Liver (tissue), 9 donors: Measurements from ENCODE around the gene C1QL4. TPM values are rescaled to one million over a fixed set of nuclear protein-coding genes. Genes with fewer than 3 reads are reported as not detected.

Experiments
- DNase-seq: peaks from one replicate; pipeline ENCODE4 v3.0.0-alpha.2; 2017; ENCODE audit warnings: low spot score
- H3K27ac ChIP-seq, 2 donors: one replicate each; pipeline ENCODE4 v1.7.0; 2013; ENCODE audit warnings: inconsistent platforms in 2 of 2, low read length in 2 of 2, control low read depth in 1 of 2, low read depth in 1 of 2, mild to moderate bottlenecking in 1 of 2
- H3K27me3 ChIP-seq, 4 donors: one replicate each; pipeline versions ENCODE4 v1.6.1 to v1.7.0; 2013; ENCODE audit warnings: low read length in 3 of 4, inconsistent platforms in 1 of 4, mild to moderate bottlenecking in 1 of 4, moderate library complexity in 1 of 4; ENCODE audit not compliant: control insufficient read depth in 4 of 4, insufficient read depth in 4 of 4
- H3K36me3 ChIP-seq, 4 donors: one replicate each; pipeline versions ENCODE4 v1.6.1 to v1.7.0; 2013; ENCODE audit warnings: low read length in 3 of 4, mild to moderate bottlenecking in 3 of 4, low read depth in 1 of 4, moderate library complexity in 1 of 4; ENCODE audit not compliant: control insufficient read depth in 4 of 4, insufficient read depth in 3 of 4
- H3K4me1 ChIP-seq, 4 donors: one replicate each; pipeline versions ENCODE4 v1.6.1 to v1.7.0; 2013; ENCODE audit warnings: low read length in 3 of 4, mild to moderate bottlenecking in 3 of 4, moderate library complexity in 1 of 4; ENCODE audit not compliant: control insufficient read depth in 4 of 4, insufficient read depth in 4 of 4
- H3K4me3 ChIP-seq, 3 donors: one replicate each; pipeline versions ENCODE4 v1.6.1 to v1.7.0; 2013; ENCODE audit warnings: low read length in 3 of 3, control low read depth in 1 of 3, low read depth in 1 of 3, mild to moderate bottlenecking in 1 of 3
- H3K9ac ChIP-seq, 2 donors: one replicate each; pipeline ENCODE4 v1.7.0; 2013; ENCODE audit warnings: low read length in 2 of 2, mild to moderate bottlenecking in 2 of 2, moderate library complexity in 2 of 2, control low read depth in 1 of 2, low read depth in 1 of 2
- H3K9me3 ChIP-seq, 4 donors: one replicate each; pipeline versions ENCODE4 v1.6.1 to v1.7.0; 2013; ENCODE audit warnings: low read length in 3 of 4; ENCODE audit not compliant: control insufficient read depth in 4 of 4
- EGR1 ChIP-seq, 2 donors: IDR thresholded peaks; 2 replicates each; pipeline ENCODE4 v1.6.1; 2016 to 2018; ENCODE audit warnings: antibody characterized with exemption in 2 of 2, low read depth in 2 of 2
- FOXA1 ChIP-seq: IDR thresholded peaks from 2 replicates; pipeline ENCODE4 v1.6.1; 2016; ENCODE audit warnings: antibody characterized with exemption
- FOXA2 ChIP-seq: IDR thresholded peaks from 2 replicates; pipeline ENCODE4 v1.6.1; 2016; ENCODE audit warnings: antibody characterized with exemption
- GABPA ChIP-seq, 2 donors: IDR thresholded peaks in 1 of 2; conservative IDR thresholded peaks in 1 of 2; 2 replicates each; pipeline ENCODE4 v1.6.1; 2016; ENCODE audit warnings: antibody characterized with exemption in 2 of 2, mild to moderate bottlenecking in 1 of 2, moderate library complexity in 1 of 2
- HNF4A ChIP-seq, 2 donors: conservative IDR thresholded peaks; 2 replicates each; pipeline ENCODE4 v1.6.1; 2016; ENCODE audit warnings: antibody characterized with exemption in 2 of 2, mild to moderate bottlenecking in 2 of 2
- HNF4G ChIP-seq: IDR thresholded peaks from 2 replicates; pipeline ENCODE4 v1.6.1; 2016; ENCODE audit warnings: antibody characterized with exemption
- JUND ChIP-seq, 2 donors: IDR thresholded peaks; 2 replicates each; pipeline ENCODE4 v1.6.1; 2016; ENCODE audit warnings: antibody characterized with exemption in 2 of 2
- NR2F2 ChIP-seq: IDR thresholded peaks from 2 replicates; pipeline ENCODE4 v1.6.1; 2016; ENCODE audit warnings: antibody characterized with exemption
- RAD21 ChIP-seq, 2 donors: IDR thresholded peaks; 2 replicates each; pipeline ENCODE4 v1.6.1; 2016; ENCODE audit warnings: antibody characterized with exemption in 2 of 2, mild to moderate bottlenecking in 2 of 2
- RXRA ChIP-seq, 2 donors: IDR thresholded peaks; 2 replicates each; pipeline ENCODE4 v1.6.1; 2017 to 2018; ENCODE audit warnings: antibody characterized with exemption in 2 of 2, mild to moderate bottlenecking in 1 of 2
- SP1 ChIP-seq: IDR thresholded peaks from 2 replicates; pipeline ENCODE4 v1.6.1; 2018; ENCODE audit warnings: antibody characterized with exemption, mild to moderate bottlenecking
- TAF1 ChIP-seq: conservative IDR thresholded peaks from 2 replicates; pipeline ENCODE4 v1.6.1; 2016; ENCODE audit warnings: antibody characterized with exemption, mild to moderate bottlenecking
- YY1 ChIP-seq: IDR thresholded peaks from 2 replicates; pipeline ENCODE4 v1.6.1; 2016; ENCODE audit warnings: antibody characterized with exemption, mild to moderate bottlenecking
- WGBS: extraction: QIAGEN DNeasy Blood & Tissue Kit; methylation state at CpG from one replicate; pipeline ENCODE4 v1.1.7; 2013; 5-methylcytosine and 5-hydroxymethylcytosine counted together
- polyA plus RNA-seq, 2 donors: library from polyadenylated mRNA; stranded (reverse) in 1 of 2; unstranded in 1 of 2; fragments of 200-250 nt in 1 of 2; fragments of >200 nt in 1 of 2; fragmentation: Nextera tagmentation in 1 of 2; extraction: Ambion mirVana in 1 of 2; gene quantifications; one replicate each; pipeline versions ENCODE4 v1.2.1 to v1.2.3, GENCODE V29; 2013 to 2015
- total RNA-seq, 2 donors: library from RNA; depleted of rRNA; stranded (reverse); fragments of >200 nt; gene quantifications; one replicate each; pipeline ENCODE4 v1.2.3, GENCODE V29; 2014
- TF ChIP-seq, protein P1 (sequence below): IDR thresholded peaks from 2 replicates; pipeline ENCODE4 v1.6.1; 2016; ENCODE audit warnings: antibody characterized with exemption, mild to moderate bottlenecking
- TF ChIP-seq, protein P2 (sequence below): IDR thresholded peaks from 2 replicates; pipeline ENCODE4 v1.6.1; 2016; ENCODE audit warnings: antibody characterized with exemption
- TF ChIP-seq, protein P3 (sequence below): fragments of 150-350 bp; IDR thresholded peaks from 2 replicates; pipeline ENCODE4 v1.5.1; 2017; ENCODE audit warnings: improper control_type of control experiment, low read depth, low read length; ENCODE audit not compliant: missing input control
- TF ChIP-seq, protein P4 (sequence below): IDR thresholded peaks from 2 replicates; pipeline ENCODE4 v1.6.1; 2016; ENCODE audit warnings: antibody characterized with exemption
- TF ChIP-seq, protein P5 (sequence below): IDR thresholded peaks from 2 replicates; pipeline ENCODE4 v1.6.1; 2016; ENCODE audit warnings: antibody characterized with exemption
- donor health status: healthy.
- donor health status: healthy.
- donor health status: healthy.
- donor health status: healthy.
- donor health status: healthy.

The C1QL4 gene
- total and polyA plus RNA-seq, 4 donors: not detected

DNA sequence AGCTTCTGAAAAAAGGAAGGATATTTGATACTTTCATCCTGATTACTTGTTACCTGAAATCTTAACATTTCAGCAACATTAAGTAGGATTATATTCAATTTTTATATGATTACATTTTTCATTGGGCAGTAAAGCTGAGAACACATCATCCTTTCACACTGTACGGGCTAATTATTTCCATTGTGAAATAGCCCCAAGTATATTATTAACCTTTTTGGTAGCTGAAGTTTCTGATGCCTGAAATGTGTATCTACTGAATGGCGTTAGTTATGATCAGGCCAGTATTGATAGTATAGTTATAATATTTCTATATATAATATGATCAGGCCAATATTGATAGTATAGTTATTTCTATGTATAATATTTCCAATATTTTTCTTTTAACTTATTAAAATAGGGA is 40.4 kb upstream of the C1QL4 start:
- Histone ChIP-seq H3K4me1 (no peaks in the 10 kb centered on the region), H3K9ac (no peak overlapping the region), H3K27me3 (no peaks in the 10 kb centered on the region), H3K9me3 (no peaks in the 10 kb centered on the region), H3K27ac (no peak overlapping the region), H3K36me3 (no peaks in the 10 kb centered on the region), H3K4me3 (no peak overlapping the region)
- WGBS: 83% methylated on average over 2 of the region's 2 CpGs
- no peak for DNase-seq
- no peak for TF ChIP-seq EGR1 (IDR thresholded peaks at IDR 0.05; ENCODE audit: low read depth in 2 of 2)
- TF ChIP-seq, protein P1, sequence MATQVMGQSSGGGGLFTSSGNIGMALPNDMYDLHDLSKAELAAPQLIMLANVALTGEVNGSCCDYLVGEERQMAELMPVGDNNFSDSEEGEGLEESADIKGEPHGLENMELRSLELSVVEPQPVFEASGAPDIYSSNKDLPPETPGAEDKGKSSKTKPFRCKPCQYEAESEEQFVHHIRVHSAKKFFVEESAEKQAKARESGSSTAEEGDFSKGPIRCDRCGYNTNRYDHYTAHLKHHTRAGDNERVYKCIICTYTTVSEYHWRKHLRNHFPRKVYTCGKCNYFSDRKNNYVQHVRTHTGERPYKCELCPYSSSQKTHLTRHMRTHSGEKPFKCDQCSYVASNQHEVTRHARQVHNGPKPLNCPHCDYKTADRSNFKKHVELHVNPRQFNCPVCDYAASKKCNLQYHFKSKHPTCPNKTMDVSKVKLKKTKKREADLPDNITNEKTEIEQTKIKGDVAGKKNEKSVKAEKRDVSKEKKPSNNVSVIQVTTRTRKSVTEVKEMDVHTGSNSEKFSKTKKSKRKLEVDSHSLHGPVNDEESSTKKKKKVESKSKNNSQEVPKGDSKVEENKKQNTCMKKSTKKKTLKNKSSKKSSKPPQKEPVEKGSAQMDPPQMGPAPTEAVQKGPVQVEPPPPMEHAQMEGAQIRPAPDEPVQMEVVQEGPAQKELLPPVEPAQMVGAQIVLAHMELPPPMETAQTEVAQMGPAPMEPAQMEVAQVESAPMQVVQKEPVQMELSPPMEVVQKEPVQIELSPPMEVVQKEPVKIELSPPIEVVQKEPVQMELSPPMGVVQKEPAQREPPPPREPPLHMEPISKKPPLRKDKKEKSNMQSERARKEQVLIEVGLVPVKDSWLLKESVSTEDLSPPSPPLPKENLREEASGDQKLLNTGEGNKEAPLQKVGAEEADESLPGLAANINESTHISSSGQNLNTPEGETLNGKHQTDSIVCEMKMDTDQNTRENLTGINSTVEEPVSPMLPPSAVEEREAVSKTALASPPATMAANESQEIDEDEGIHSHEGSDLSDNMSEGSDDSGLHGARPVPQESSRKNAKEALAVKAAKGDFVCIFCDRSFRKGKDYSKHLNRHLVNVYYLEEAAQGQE: no peak
- TF ChIP-seq SP1: no peak
- TF ChIP-seq, protein P2, sequence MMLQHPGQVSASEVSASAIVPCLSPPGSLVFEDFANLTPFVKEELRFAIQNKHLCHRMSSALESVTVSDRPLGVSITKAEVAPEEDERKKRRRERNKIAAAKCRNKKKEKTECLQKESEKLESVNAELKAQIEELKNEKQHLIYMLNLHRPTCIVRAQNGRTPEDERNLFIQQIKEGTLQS: no peak
- TF ChIP-seq GABPA (IDR thresholded peaks at IDR 0.05 in 1 of 2, conservative IDR thresholded peaks at IDR 0.05 in 1 of 2): no peak
- TF ChIP-seq RAD21 (IDR thresholded peaks at IDR 0.05): no peak
- TF ChIP-seq, protein P3, sequence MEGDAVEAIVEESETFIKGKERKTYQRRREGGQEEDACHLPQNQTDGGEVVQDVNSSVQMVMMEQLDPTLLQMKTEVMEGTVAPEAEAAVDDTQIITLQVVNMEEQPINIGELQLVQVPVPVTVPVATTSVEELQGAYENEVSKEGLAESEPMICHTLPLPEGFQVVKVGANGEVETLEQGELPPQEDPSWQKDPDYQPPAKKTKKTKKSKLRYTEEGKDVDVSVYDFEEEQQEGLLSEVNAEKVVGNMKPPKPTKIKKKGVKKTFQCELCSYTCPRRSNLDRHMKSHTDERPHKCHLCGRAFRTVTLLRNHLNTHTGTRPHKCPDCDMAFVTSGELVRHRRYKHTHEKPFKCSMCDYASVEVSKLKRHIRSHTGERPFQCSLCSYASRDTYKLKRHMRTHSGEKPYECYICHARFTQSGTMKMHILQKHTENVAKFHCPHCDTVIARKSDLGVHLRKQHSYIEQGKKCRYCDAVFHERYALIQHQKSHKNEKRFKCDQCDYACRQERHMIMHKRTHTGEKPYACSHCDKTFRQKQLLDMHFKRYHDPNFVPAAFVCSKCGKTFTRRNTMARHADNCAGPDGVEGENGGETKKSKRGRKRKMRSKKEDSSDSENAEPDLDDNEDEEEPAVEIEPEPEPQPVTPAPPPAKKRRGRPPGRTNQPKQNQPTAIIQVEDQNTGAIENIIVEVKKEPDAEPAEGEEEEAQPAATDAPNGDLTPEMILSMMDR: no peak

DNA sequence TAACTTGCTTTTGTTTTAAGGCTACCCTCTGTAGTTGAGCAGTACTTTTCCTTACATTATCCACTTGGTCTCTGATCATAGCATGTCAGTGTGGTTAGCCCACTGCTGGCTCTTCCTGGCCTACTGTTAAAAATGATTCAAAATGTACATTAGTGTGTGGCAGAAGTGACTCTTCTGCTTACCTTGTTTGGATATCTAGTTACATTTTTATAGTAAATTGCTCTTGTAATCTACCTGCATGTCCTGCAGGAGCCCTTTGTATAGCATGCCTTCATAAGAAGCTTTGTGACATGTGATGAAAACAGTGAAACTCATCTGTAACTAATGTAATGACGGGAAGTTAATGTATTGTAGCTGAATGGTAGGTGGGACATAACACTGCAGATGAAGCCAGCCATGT is 38.4 kb upstream of the C1QL4 start:
- no peaks in the 10 kb centered on the region for H3K9me3 ChIP-seq
- H3K36me3 ChIP-seq: no peaks in the 10 kb centered on the region
- H3K27ac ChIP-seq: no peak overlapping the region
- TF ChIP-seq RAD21 (IDR thresholded peaks at IDR 0.05): no peak
- TF ChIP-seq NR2F2: no peak
- no peak for TF ChIP-seq FOXA2
- TF ChIP-seq RXRA (IDR thresholded peaks at IDR 0.05): no peak
- no peak for TF ChIP-seq TAF1
- TF ChIP-seq, protein P4, sequence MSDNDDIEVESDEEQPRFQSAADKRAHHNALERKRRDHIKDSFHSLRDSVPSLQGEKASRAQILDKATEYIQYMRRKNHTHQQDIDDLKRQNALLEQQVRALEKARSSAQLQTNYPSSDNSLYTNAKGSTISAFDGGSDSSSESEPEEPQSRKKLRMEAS: no peak
- TF ChIP-seq FOXA1: no peak
- no peak for TF ChIP-seq YY1
- H3K9ac ChIP-seq: no peak overlapping the region
- no peak for DNase-seq
- no peaks in the 10 kb centered on the region for H3K4me1 ChIP-seq
- no peaks in the 10 kb centered on the region for H3K27me3 ChIP-seq
- no peak overlapping the region for H3K4me3 ChIP-seq
- WGBS: 92% methylated on average over 1 of the region's 1 CpG

DNA sequence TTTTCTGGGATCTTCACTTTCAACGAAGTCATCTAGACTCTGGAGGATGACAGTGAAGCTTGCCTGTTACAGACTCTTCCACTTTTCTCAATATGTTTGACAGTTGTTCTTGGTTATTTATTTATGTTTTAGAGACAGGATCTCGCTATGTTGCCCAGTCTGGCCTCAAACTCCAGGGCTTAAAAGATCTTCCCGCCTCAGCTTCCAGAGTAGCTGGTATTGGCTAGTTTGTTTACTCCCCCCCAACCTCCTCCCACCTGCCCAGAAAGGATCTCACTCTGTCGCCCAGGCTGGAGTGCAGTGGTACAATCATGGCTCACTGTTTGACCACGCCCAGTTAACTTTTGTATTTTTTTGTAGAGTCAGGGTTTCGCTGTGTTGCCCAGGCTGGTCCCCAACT is 33.6 kb upstream of the C1QL4 start:
- no peaks in the 10 kb centered on the region for H3K27me3 ChIP-seq
- H3K9ac ChIP-seq: no peak overlapping the region
- no peak for TF ChIP-seq HNF4G
- TF ChIP-seq RAD21 (IDR thresholded peaks at IDR 0.05): no peak
- TF ChIP-seq, protein P4: no peak
- TF ChIP-seq JUND (IDR thresholded peaks at IDR 0.05): no peak
- no peak for TF ChIP-seq HNF4A (conservative IDR thresholded peaks at IDR 0.05)
- no peak for TF ChIP-seq SP1
- no peak for TF ChIP-seq NR2F2
- TF ChIP-seq, protein P5, sequence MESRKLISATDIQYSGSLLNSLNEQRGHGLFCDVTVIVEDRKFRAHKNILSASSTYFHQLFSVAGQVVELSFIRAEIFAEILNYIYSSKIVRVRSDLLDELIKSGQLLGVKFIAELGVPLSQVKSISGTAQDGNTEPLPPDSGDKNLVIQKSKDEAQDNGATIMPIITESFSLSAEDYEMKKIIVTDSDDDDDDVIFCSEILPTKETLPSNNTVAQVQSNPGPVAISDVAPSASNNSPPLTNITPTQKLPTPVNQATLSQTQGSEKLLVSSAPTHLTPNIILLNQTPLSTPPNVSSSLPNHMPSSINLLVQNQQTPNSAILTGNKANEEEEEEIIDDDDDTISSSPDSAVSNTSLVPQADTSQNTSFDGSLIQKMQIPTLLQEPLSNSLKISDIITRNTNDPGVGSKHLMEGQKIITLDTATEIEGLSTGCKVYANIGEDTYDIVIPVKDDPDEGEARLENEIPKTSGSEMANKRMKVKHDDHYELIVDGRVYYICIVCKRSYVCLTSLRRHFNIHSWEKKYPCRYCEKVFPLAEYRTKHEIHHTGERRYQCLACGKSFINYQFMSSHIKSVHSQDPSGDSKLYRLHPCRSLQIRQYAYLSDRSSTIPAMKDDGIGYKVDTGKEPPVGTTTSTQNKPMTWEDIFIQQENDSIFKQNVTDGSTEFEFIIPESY: no peak
- no peak for DNase-seq
- H3K27ac ChIP-seq: no peak overlapping the region
- H3K4me1 ChIP-seq: peaks cover 2 to 15% (median 5%) of the 10 kb centered on the region in 4 donors
- H3K36me3 ChIP-seq: no peaks in the 10 kb centered on the region
- H3K4me3 ChIP-seq: no peak overlapping the region
- WGBS: 97% methylated on average over 6 of the region's 6 CpGs
- no peaks in the 10 kb centered on the region for H3K9me3 ChIP-seq
